ENCODE results near the gene IGFL3.
A peak's percentile ranks its signal among the peaks of the same experiment; 100 is the strongest.
"Not testable (repeated sequence)": the region's sequence is repeated elsewhere in the genome, so short reads cannot be mapped to it uniquely, and the experiment has no call there.

Gene IGFL3

DNA sequence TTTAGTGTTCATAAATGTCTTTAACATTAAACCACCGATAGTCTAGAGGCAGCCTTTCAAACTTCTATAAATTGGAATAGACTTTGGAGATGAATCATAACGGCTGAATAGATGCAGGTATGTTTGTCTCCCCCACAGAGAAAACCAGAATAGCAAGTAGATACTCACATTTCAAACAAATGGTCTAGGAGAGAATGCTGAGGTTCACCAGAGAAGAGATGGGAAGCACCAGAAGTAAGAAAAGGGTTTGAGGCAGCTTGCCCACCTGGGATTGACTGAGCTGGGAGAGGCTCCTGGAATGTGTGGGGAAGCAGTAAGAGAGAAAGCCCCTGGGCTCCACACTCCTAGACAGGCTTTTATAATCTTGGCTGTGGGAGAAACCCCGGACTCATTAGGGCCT, 6.4 kb downstream of the IGFL3 start:
- no peak for DNase-seq

DNA sequence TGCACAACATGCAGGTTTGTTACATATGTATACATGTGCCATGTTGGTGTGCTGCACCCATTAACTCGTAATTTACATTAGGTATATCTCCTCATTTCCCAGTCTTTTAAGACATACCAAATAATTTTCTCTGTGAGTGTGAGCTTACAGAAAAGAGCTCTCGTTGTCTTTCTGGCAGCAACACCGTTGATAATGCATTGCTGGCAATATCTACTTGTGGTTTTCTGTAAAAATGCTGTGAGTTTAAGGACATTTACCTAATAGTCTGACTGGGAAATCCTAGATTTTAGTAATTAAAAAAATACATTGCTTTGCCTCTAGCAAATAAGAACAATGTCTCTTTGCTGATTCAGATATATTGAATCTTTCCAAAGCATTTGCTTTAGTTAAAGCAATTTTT, 8.4 kb downstream of the IGFL3 start:
- no peak for DNase-seq

DNA sequence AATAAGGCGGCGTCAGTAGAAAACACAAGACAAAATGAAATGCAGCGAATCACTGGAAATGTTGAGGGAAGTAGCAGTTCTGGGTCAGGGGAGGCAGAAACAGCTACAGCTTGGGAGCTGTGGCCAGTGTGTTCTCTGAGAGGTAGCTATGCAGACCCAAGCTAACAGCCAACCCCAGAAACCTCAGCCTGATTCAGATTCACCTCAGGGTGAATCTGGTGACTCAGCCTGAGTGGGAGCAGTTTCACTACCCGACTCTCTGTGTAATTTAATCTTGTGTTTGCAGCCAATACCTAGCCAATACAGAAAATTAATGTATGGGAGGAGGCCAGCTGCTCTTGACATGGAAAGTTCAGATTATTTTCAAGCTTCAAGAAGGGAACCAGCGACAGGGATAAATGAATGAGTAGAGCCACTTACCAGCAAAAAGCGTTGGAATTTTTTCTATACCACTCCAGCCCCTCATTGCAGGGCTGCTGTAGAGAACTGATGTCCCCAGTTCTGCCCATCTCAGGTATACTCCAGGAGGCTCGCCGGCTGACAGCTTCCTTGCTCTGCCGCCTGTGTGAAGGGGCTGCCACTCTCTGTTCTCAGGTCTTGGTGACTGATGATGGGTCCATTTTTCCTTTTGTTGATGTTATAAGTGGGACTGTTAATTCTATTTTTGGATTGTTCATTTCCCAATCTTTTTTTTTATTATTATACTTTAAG, 8.9 kb downstream of the IGFL3 start:
- no peak for DNase-seq

- DNase-seq: no peak
Measured at GRCh38 chr19:46113726-46114125, 10.8 kb downstream of the IGFL3 start.

DNA sequence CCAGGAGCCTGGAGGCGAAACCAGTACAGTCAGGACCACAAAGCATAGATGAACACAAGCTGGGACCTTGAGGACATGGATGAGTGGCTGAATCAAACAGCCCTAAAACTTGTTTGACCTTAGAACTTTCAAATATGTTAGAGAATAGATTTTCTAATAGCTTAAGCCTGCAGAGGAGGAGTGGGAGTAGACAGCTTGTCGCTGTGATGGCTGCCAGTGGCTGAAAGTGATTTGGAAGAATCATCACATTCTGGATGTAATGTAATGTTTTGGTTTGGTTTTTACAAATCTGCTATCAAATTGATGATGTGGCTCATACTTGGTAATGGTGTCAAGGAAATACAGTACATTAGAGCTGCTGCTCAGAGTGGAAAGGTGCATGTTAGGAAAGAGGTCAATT, 12.0 kb downstream of the IGFL3 start:
- DNase-seq: no peak

DNA sequence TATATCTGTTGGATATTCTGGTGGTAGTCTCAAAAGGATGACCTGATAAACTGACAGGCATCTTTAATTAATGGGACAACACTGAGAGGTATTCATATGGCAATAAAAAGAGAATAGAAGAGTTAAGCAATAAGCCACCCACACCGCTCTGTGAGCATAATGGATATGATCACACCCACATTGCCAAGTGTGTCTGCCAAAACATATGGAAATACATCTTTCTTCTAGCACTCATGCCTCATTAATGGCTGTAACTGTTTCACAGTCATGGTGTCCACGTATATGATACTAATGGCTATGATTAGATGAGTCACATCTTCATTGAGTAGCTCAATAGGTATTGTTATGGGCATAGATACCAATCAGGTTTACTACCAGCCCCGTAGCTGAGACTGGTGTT, 13.1 kb downstream of the IGFL3 start:
- no peak for DNase-seq

DNA sequence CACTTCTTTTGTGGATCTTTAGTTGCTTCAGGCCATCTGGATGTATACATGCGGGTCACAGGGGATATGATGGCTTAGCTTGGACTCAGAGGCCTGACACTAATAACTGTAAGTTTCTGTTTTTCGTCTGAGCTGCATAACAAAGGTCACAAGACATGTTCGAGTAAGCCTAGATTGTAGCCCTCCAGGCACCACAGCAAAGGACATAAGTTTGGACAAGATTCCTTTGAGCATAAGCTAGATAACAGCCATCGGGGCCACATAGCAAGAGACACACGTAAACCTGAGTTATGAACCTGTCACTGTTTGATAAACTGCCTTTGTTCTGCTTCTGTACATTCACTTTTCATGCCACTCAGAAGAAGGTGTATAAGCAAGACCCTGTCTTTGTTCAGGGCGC, 14.6 kb downstream of the IGFL3 start:
- DNase-seq: no peak

GRCh38 chr19:46107371-46107770, 17.1 kb downstream of the IGFL3 start:
- DNase-seq: no peak

- DNase-seq: not testable (repeated sequence)
Measured at GRCh38 chr19:46102333-46102732, 22.2 kb downstream of the IGFL3 start.

GRCh38 chr19:46101293-46101692, 23.2 kb downstream of the IGFL3 start:
- DNase-seq: no peak

GRCh38 chr19:46100344-46100743, 24.1 kb downstream of the IGFL3 start:
- no peak for DNase-seq

DNA sequence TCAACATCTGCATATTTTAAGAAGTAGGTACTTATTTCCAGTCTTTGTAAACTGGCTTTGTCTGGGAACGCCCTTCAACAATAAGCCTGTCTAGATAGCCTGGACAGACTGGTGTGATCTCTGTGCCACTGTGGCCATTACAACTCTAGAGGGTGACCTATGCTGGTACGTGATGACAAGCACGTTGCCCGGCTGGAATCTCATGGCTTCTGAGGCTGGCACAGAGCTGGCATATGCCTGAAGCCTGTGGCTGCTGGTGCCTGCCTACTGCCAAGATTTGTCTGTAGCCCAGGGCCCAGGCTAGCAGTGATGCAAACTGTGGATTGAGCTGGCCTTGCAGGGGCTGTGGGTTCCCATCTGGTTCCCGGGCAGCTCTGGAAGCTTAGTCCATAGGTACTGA, 34.0 kb downstream of the IGFL3 start:
- DNase-seq: no peak

DNA sequence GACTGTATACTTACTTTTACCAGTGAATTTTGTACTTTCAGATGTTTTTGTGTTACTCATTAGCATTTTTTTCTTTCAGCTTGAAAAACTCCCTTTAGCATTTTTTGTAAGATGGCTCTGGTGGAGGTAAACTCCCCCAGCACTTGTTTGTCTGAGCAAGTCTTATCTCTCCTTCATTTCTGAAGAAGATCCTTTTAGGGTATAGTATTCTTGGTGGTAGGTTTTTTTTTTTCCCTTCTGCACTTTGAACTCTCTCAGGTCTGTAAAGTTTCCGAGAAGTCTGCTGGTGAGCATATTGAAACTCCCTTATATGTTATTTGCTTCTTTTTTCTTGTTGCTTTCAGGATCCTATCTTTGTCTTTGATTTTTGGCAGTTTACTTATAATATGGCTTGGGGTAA, 35.1 kb downstream of the IGFL3 start:
- DNase-seq: no peak

- DNase-seq: no peak
Measured at GRCh38 chr19:46088101-46088500, 36.4 kb downstream of the IGFL3 start.

GRCh38 chr19:46085888-46086287, 38.6 kb downstream of the IGFL3 start:
- no peak for DNase-seq

DNA sequence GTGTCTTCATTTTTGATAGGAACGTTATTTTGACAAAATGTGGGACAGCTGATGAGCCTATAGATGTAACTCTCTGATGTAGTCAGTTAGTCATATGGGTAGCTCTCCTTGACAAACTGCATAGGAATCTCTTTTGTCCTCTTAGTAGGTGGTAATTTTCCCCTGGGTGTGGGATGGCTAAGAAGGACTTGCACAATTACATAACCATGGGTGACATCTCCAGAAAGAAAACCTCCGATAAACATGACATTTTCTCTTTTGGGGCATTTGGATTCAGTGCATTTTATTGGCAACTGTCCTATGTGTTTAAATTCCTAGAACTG, 41.8 kb downstream of the IGFL3 start:
- DNase-seq: no peak

- DNase-seq: peak; percentile 12
Measured at GRCh38 chr19:46081928-46082727, 42.4 kb downstream of the IGFL3 start.

- no peak for DNase-seq
Measured at GRCh38 chr19:46080561-46080960, 43.9 kb downstream of the IGFL3 start.

DNA sequence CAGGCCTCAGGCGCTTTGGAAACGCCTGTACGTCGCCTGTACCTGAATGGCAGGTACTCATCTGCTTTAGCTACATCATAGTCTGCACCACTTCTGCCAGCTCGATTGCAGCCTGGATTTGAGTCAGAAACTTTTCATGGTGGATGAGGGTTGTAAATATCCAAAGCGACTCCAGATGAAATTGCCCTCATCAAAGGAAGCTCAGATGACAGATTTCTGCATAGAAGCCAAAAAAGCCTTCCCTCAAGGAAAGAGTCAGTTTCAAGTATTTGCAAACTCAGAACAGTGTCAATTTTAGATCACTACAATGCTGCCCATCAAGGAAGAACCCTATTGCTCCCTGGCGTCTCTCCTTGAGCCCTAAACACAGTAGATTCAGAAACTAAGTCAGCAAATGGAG, 44.9 kb downstream of the IGFL3 start:
- DNase-seq: no peak

DNA sequence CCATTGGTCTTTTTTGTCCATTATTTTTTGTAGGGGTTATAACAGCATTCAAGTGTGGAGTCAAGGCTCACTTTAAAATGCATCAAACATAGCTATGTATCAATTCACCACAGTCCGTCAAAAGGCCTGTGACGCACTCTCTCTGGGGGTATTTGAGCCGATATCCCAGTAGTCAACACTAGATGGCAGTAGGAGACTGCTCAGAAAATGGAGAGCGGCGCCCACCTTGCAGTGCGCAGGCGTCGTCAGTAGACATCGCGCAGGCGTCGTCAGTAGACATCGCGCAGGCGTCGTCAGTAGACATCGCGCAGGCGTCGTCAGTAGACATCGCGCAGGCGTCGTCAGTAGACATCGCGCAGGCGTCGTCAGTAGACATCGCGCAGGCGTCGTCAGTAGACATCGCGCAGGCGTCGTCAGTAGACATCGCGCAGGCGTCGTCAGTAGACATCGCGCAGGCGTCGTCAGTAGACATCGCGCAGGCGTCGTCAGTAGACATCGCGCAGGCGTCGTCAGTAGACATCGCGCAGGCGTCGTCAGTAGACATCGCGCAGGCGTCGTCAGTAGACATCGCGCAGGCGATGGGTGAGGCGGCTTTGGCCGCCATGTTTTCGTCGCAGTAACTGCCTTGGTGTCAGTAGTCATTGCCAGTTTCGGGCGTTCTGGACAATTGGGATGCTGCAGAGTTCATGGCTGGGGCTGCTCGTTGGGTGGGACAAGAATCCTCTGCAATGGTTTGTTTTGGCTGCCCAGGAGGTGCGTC, 45.7 kb downstream of the IGFL3 start:
- peak; percentile 15 for DNase-seq

GRCh38 chr19:46077815-46078167, 46.7 kb downstream of the IGFL3 start:
- no peak for DNase-seq

DNA sequence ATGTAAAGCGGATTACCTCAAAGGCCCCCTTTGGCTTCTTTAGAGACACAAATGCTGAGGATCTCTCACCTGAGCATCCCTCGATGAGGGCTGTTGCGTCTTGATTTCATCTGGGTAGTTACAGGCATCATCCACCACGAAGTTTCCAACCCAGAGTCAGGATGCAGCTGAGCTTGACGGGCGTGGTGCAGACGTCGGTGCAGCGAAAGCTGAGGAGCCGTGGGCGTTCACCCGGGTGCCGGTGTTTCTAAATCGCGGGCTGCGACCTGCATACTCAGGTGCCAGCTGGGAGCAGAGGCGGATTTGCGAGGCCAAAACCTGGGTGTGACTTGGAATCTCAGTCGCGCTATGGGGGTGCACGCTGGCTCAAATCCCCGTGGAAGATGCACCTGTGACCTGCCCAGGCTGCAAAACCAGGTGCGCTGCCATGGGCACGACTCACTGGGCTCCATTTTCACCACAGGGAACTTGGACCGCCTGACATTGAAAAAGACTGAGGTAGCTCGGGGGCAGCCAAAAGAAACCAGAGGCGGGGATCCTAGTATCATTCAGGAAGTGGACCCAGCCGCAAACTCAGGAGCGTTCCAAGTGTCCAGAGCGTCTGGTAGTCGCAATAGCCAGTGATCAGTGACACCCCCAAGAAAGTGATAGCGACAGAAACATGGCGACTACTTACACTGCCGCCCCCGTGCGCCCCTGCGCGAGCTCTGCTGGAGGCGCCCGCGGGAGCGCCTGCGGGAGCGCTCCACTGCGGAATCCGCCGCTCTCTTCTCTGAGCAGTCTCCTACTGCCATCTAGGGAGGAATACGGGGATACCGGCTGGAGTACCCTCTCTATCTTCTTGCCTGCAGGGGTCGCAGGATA, 47.3 kb downstream of the IGFL3 start:
- peak; percentile 53 for DNase-seq
